ENCODE results near the gene CRLF1.
"Not testable (repeated sequence)": the region's sequence is repeated elsewhere in the genome, so short reads cannot be mapped to it uniquely, and the experiment has no call there.

Gene CRLF1

DNA sequence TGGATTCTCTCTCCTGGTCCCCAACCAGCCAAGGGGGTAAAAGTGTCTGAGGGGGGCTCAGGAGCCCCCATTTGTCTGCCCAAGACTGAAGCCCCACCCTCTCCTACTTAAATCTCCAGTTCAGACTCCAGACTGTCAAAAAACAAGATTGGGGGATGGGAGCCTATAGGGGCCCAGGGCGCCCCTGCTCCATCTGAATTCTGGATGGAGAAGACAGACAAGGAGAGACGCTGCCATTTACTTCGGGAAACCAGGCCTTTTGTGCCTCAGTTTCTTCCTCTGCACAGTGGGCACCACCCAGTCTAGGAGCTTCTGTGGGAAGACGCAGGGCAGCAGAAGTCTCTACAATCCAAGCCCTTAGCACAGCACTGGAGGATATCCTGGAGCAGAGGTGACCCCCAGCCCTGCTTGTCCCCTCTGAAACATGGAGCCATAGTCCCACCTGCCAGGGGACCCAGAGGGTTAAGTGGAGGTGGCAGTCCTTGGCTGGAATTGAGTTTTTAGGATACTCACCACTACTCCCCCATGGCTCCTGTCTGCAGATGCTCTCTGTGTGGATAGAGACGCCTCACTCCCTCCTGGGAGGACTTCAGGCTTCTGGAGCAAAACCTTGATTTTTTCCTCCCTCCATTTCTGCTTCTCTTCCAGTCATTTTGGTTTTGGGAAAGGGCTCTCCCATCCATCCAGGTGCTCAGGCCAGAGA lies 1.7 kb upstream of the CRLF1 start:
- DNase-seq, result no peak

GRCh38 chr19:18607226-18608101 lies 865 bp upstream of the CRLF1 start:
- no peak for DNase-seq

DNA sequence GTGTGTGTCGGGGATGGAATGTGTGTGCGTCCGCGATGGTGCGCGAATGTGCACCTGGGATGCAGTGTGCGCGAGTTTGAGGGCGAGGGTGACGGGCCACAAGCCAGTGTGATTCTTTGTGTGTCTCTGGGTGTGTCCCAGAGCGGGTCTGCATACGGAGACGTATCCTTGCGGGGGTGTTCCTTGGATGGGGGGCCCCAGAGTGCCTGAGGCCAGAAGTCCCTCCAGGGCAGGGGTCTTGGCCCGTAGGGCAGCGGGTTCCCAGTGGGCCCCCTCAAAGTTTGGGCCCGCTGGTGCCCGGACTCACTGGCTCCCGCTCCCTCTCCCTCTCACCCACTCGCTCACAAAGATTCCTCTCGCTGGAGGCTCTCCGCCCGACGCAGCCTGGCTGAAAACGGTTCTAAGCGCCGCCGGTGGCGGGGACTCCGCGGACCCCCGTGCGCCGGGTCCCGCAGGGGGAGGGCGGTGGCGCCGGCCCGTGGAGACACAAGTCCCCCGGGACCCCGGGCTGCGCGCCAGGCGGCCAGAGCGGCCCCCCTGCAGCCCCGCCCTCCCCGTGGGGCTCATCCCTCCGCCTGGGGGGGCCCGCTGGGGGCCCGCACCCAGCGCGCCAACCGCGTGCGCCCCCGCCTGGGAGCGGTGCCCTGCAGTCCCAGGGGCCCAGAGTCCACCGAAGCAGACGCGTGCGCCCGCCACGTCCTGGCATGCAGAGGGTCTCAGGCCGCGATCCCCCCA lies 886 bp downstream of the CRLF1 start:
- no peak for DNase-seq

- DNase-seq, result no peak
These were observed 1.4 kb downstream of the CRLF1 start for GRCh38 chr19:18605196-18605545.

GRCh38 chr19:18604820-18605159 lies 1.8 kb downstream of the CRLF1 start:
- DNase-seq, result no peak

DNA sequence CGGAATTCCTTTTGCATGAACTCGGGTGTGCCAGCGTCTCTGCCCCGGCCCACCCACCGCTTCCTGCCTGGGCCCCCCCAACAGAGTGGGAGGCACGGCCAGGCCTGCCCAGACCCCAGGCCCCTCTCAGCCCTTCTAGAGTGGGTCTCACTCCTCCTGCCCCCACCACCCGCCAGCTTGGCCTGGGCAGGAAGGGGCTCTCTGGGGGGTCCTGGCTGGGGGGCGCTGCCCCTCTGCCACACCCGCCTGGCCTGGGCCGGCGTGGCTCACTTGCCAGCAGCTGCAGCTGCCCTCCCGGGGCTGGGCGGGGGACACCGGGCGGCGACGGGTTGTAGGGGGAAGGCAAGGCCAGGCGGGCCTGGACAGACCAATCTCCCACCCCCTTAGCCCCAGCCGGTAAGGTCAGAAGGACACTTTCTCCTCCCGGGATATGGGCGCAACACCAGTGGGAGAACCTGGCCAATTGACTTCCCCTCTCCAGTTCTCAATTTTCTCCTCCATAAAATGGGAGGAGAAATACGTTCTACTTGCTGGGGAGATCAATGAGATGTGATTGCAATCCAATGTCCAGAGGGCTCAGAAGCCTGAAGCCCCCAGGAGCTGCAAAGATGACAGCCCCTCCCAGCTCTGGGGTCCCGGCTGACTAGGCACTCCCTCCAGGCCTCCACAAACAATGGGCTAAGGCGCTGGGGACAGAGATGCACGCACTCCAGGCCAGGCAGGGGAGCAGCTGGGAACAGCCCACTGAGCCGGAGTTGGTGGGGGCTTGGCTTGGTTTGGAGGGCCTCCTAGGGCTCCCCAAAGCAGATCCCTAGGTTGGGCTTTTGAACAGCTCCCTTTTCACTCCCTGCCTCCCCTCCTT lies 2.4 kb downstream of the CRLF1 start:
- DNase-seq, result no peak

DNA sequence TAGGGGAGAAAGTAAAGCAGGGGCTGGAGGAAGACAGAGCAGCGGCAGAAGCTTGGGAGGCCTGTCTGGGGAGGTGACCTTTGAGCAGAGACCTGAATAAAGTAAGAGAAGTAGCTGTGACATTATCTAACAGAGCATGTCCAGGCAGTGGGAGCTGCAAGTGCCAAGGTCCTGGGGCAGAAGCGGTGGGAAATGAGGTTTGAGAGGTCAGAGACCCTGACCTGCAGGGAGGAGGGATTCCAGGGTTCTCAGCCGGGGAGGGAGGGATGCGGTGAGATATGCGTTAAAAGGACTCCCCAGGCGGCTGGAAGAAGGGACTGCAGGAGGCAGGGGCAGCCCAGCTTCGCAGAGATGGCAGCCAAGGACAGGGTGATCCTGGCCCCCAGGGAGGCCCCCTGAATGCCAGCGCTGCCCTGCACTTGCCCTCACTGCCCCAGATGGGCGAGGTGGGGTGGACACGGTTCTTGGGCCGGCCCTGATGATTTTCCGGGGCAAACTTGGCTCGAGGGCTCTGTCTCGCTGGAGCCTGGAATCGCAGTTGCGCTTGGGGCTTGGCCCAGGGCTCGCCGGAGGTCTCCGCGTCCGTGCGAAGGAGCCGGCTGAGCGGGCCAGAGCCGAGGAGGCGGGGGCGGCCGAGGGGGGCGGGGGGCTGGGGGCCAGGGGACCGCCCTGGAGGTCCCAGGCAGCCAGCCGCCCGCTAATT lies 3.2 kb downstream of the CRLF1 start:
- no peak for DNase-seq

DNA sequence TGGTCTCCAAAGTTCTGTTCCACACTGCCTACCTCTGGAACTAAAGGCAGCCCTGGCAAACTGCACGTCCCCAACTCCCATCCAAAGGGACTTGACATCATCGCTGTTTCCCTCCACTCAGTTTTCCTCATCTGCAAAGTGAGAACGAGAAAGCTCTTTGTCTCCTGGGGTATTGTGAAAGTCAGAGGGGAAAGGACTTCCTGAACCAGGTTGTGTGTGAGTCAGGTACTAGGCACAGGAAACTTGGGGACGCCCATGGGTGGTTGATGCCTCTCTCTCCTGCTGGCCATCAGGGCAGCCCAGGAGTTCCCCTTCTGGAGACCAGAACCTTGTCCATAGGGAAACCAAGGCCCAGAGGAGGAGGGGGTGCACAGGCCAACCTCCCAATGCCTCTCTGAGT lies 4.7 kb downstream of the CRLF1 start:
- no peak for DNase-seq

- DNase-seq, result not testable (repeated sequence)
These were observed 5.8 kb downstream of the CRLF1 start for GRCh38 chr19:18600692-18601397.

DNA sequence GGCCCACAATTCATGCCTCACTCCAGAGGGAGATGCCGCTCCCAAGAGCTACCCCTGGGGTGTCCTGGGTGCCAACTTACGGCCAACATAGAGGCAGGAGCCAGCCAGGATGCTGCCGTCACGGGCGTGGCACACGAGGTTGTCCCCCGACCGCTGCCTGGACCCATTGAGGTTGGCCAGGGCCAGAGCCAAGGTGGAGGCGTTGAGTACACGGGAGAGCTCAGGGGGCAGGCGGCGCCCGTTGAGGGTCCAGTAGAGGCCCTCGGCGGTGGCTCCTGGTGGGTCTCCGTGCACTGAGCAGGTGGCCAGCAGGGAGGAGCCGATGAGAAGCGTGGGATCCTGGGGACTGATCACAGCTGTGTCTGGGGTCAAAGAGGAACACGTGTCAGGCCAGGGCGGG lies 7.1 kb downstream of the CRLF1 start:
- DNase-seq, result no peak

DNA sequence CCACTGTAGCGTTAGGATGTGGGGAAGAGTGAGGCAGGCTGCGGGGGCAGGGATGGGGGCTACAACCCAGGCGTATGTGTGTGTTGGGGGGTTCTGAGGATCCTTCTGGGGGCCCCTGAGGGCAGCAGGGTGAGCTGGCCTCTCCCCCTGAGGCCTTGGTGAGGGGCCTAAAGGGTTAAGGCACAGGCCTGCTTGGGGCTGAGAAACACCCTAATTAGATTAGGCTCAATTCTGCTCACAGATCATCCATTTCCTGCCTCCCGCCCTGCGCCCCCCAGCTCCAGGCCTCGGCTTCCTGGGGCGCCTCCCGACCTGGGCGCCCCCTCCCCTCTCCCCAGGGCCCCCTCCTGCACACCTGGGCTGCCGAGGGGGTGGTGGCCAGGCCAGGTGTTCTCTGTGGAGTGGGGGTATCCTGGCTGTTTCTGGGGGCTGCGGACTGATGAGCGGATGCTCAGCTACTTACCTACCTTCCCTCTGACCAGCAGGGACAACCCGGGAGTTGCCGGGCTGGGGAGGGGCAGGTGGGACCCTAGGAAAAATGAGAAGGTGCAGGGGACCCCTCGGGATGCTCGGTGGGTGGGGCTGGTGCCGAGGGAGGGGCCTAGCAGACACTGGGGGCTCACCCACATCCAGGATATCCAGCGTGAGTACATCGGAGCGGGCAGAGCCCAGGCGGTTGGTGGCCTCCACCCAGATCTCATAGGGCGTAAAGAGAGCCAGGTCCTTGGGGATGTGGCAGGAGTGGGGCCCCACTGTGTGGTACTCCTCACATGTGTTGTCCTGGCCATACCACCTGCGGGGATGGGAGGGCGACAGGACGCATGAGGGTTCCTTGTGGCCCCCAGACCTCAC lies 8.6 kb downstream of the CRLF1 start:
- no peak for DNase-seq

DNA sequence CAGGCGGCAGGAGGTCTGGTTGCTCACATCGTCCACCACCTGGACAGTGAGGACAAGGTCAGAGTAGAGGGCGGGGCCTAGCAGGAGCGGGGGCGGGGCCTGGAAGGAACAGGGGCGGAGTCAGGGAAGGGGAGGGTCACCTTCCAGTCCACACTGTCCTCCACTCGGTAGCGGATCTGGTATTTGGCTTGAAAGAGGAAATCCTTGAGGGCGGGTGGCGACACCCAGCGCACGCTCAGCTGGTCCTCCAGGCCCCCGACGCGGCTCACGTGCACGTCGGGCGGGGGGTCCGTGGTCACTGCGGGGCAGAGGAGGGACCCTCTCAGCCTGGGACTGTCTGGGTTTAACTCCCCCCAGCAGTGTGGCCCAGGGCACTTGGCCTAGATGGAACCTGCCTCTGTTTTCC lies 9.8 kb downstream of the CRLF1 start:
- DNase-seq, result no peak

GRCh38 chr19:18595475-18595874 lies 11.1 kb downstream of the CRLF1 start:
- no peak for DNase-seq

GRCh38 chr19:18594824-18595373 lies 11.7 kb downstream of the CRLF1 start:
- DNase-seq, result no peak

- DNase-seq, result peak; percentile 70
These were observed 12.3 kb downstream of the CRLF1 start for GRCh38 chr19:18594096-18594823.

DNA sequence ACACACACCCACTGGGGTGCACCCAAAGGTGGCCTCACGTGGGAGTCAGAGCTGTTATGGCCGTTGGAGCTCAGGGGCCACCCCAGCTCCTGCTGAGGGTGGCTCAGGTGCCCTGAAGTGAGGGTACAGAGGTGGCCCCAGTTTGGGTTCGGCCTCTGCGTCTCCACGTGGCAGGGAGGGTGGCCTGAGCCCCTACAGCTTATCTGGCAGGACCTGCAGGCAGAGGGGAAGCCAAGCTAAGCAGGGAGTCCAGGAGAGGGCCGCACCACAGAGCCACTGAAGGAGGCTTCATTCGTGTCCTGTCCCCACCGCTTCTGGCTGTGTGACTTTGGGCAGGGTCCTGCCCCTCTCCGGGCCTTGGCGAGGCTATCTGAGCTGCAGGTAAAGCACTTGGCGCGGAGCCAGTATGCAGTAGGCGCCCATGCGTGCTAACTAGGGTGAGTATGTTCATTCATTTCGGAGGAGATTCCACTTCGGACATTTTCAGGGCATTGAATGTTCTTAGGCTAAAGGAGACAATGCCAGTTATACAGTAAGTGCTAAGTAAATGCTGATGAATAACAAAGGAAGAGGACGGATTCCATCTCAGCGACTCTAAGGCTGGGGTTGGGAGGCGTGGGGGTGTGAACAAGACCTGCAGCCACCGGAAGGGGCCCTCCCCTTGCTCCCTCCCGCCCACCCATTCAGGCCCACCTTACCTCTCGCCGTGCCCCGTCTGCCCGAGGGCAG lies 13.1 kb downstream of the CRLF1 start:
- DNase-seq, result no peak

DNA sequence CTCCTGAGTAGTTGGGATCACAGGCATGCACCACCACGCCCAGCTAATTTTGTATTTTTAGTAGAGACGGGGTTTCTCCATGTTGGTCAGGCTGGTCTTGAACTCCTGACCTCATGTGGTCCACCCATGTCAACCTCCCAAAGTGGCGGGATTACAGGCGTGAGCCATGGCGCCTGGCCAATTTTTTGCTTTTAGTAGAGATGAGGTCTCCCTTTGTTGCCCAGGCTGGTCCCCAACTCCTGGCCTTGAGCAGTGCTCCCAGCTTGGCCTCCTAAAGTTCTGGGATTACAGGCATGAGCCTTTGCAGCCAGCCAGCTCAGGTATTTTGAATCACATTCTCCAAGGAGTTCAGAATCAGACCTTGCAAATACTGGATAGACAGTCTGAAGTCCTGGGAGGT lies 13.9 kb downstream of the CRLF1 start:
- DNase-seq, result not testable (repeated sequence)

- DNase-seq, result peak; percentile 77
These were observed 14.7 kb downstream of the CRLF1 start for GRCh38 chr19:18591735-18592385.

Measured in fibroblast of skin of abdomen (primary cell).